Femur (tissue), 1 donor: ENCODE results near the gene DXO.

ENCODE experiments used
- DNase-seq: peaks from one replicate; pipeline ENCODE4 v3.0.0-alpha.2; 2017

The DXO gene

DNA sequence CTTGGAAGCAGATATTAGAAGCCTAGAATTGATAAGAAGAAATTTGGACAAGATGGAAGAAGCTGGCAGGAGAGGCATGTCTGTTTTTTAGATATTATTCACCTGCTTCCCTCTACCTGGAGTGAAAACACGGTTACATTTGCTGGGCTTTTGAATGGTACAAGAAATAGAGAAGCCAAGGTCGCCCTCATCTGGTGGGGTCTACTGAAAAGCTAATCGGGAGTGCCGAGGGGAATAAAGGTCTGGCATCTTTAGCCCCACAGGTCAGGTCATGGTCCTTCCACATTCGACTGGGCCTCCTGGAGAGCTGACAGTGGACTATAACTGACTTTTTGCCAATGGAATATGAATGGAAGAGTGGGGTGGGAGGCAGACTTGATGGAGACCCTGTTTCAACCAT lies 49.0 kb downstream of the DXO start:
- DNase-seq: no peak

DNA sequence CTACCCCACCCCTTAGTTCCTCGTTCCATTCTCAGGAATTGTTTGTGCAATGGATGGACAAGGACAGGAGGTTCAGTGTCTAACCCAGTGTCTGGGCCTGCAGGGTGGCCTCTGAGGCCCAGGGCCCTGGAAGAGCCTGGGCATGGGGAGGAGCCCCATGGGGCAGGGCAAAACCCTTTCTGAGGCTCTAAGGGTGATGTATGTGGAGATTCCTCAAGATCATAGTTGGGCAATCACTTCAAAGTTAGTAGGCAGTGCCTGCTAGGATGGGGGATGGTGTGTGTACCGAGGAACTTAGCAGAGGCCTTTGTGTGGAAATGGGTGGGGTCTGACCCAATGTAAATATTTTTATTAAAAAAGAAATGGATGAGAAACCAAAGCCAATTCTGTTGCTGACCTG lies 51.1 kb downstream of the DXO start:
- no peak for DNase-seq
